ENCODE measurements around the gene CHRND.

The CHRND gene

DNA sequence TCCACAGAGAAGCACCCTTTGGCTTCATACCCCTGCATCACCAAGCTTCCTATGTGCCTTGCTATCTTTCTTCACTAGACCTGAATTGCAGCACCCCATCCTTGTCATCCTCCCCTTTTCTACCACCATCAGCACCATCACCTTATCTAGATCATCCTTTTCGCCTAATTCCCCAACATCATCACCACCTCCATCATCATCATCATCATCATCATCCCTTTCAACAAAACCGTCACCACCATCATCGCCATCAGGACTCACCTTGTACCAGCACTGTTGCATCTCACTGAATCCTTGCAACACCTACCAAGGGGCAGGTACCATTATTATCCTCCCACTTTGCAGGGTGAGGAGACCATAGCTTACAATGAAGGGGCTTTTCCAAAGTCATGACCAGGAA lies 27.5 kb upstream of the CHRND start:
- H3K4me1 ChIP-seq (ENCODE audit: low read length): no peaks in the 10 kb centered on the region
- H2AFZ ChIP-seq (ENCODE audit: low read depth, low read length): no peak overlapping the region
- no peak overlapping the region for H3K4me2 ChIP-seq (ENCODE audit: low read length)
- H3K27ac ChIP-seq (ENCODE audit: low read length): no peak overlapping the region
- H3K79me2 ChIP-seq (ENCODE audit: low read length): no peaks in the 10 kb centered on the region
- H3K9me3 ChIP-seq (ENCODE audit: insufficient read depth, low read length): no peaks in the 10 kb centered on the region
- no peak for TF ChIP-seq CTCF (IDR thresholded peaks at IDR 0.05; ENCODE audit: low read depth, low read length)
- no peak for TF ChIP-seq EZH2phosphoT487 (IDR thresholded peaks at IDR 0.05; ENCODE audit: low read depth)
- no peak overlapping the region for H3K4me3 ChIP-seq (ENCODE audit: low read length)
- no peak overlapping the region for H3K9ac ChIP-seq (ENCODE audit: low read length)
- H3K27me3 ChIP-seq (ENCODE audit: low read depth, low read length): no peaks in the 10 kb centered on the region
- no peaks in the 10 kb centered on the region for H3K36me3 ChIP-seq (replicated peaks; ENCODE audit: low read depth, low read length)
- H4K20me1 ChIP-seq (ENCODE audit: insufficient read depth, low read length): no peaks in the 10 kb centered on the region

- no peak overlapping the region for H3K9ac ChIP-seq (ENCODE audit: low read length)
- no peaks in the 10 kb centered on the region for H3K79me2 ChIP-seq (ENCODE audit: low read length)
- no peak for TF ChIP-seq CTCF (IDR thresholded peaks at IDR 0.05; ENCODE audit: low read depth, low read length)
- TF ChIP-seq EZH2phosphoT487 (IDR thresholded peaks at IDR 0.05; ENCODE audit: low read depth): no peak
- H3K4me3 ChIP-seq (ENCODE audit: low read length): no peak overlapping the region
- H3K36me3 ChIP-seq (replicated peaks; ENCODE audit: low read depth, low read length): no peaks in the 10 kb centered on the region
- H3K9me3 ChIP-seq (ENCODE audit: insufficient read depth, low read length): no peaks in the 10 kb centered on the region
- no peak overlapping the region for H3K4me2 ChIP-seq (ENCODE audit: low read length)
- H2AFZ ChIP-seq (ENCODE audit: low read depth, low read length): no peak overlapping the region
- H3K27ac ChIP-seq (ENCODE audit: low read length): no peak overlapping the region
- no peaks in the 10 kb centered on the region for H4K20me1 ChIP-seq (ENCODE audit: insufficient read depth, low read length)
- H3K27me3 ChIP-seq (ENCODE audit: low read depth, low read length): no peaks in the 10 kb centered on the region
- H3K4me1 ChIP-seq (ENCODE audit: low read length): no peaks in the 10 kb centered on the region
Measured at GRCh38 chr2:232501331-232501771, 24.6 kb upstream of the CHRND start.

DNA sequence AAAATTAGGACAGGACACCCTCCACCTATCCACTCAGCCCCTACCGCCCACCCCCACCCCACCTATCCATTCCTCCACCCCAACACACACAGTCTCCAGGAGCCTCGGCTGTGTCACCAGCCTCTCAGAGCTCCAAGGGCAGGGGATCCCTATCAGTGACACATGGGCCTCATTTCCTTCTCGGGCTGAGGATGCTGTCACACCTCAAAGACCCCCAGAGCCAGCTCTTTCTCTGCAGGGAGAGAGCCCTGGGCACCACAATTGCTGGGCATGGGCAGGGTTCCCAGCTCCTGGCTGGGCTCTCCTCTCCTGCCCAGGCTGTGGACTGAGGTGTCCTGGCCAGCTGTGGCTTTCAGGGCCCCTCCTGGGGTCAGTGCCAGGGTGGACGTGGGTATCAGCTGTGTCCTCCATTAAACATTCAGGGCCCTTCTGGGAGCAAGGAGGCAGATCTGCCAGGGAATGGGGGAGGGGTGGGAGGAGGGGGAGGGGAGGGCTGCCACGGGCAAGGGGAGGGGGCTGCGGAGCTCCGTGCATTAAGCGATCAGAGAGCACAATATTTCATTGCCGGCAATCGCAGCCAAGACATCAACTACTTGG lies 24.1 kb upstream of the CHRND start:
- Histone ChIP-seq H3K9me3 (ENCODE audit: insufficient read depth, low read length) (no peaks in the 10 kb centered on the region), H3K79me2 (ENCODE audit: low read length) (no peaks in the 10 kb centered on the region), H3K27ac (ENCODE audit: low read length) (no peak overlapping the region), H3K36me3 (replicated peaks; ENCODE audit: low read depth, low read length) (no peaks in the 10 kb centered on the region), H3K9ac (ENCODE audit: low read length) (no peak overlapping the region), H4K20me1 (ENCODE audit: insufficient read depth, low read length) (no peaks in the 10 kb centered on the region), H3K4me1 (ENCODE audit: low read length) (no peaks in the 10 kb centered on the region), H2AFZ (ENCODE audit: low read depth, low read length) (no peak overlapping the region), H3K4me2 (ENCODE audit: low read length) (no peak overlapping the region), H3K27me3 (ENCODE audit: low read depth, low read length) (no peaks in the 10 kb centered on the region), H3K4me3 (ENCODE audit: low read length) (no peak overlapping the region)
- TF ChIP-seq CTCF (IDR thresholded peaks at IDR 0.05; ENCODE audit: low read depth, low read length) (no peak), EZH2phosphoT487 (IDR thresholded peaks at IDR 0.05; ENCODE audit: low read depth) (no peak)

- no peak overlapping the region for H3K9ac ChIP-seq (ENCODE audit: low read length)
- no peaks in the 10 kb centered on the region for H3K9me3 ChIP-seq (ENCODE audit: insufficient read depth, low read length)
- H3K4me2 ChIP-seq (ENCODE audit: low read length): no peak overlapping the region
- H3K36me3 ChIP-seq (replicated peaks; ENCODE audit: low read depth, low read length): no peaks in the 10 kb centered on the region
- H3K27ac ChIP-seq (ENCODE audit: low read length): no peak overlapping the region
- H3K27me3 ChIP-seq (ENCODE audit: low read depth, low read length): no peaks in the 10 kb centered on the region
- H4K20me1 ChIP-seq (ENCODE audit: insufficient read depth, low read length): no peaks in the 10 kb centered on the region
- H3K4me3 ChIP-seq (ENCODE audit: low read length): no peak overlapping the region
- no peaks in the 10 kb centered on the region for H3K4me1 ChIP-seq (ENCODE audit: low read length)
- H3K79me2 ChIP-seq (ENCODE audit: low read length): no peaks in the 10 kb centered on the region
- TF ChIP-seq EZH2phosphoT487 (IDR thresholded peaks at IDR 0.05; ENCODE audit: low read depth) (no peak), CTCF (IDR thresholded peaks at IDR 0.05; ENCODE audit: low read depth, low read length) (no peak)
- H2AFZ ChIP-seq (ENCODE audit: low read depth, low read length): no peak overlapping the region
Measured at GRCh38 chr2:232502511-232502910, 23.4 kb upstream of the CHRND start.

Data from OCI-LY3 (cell line).